ENCODE data around the gene RAD54L.

- TF ChIP-seq, protein P1, sequence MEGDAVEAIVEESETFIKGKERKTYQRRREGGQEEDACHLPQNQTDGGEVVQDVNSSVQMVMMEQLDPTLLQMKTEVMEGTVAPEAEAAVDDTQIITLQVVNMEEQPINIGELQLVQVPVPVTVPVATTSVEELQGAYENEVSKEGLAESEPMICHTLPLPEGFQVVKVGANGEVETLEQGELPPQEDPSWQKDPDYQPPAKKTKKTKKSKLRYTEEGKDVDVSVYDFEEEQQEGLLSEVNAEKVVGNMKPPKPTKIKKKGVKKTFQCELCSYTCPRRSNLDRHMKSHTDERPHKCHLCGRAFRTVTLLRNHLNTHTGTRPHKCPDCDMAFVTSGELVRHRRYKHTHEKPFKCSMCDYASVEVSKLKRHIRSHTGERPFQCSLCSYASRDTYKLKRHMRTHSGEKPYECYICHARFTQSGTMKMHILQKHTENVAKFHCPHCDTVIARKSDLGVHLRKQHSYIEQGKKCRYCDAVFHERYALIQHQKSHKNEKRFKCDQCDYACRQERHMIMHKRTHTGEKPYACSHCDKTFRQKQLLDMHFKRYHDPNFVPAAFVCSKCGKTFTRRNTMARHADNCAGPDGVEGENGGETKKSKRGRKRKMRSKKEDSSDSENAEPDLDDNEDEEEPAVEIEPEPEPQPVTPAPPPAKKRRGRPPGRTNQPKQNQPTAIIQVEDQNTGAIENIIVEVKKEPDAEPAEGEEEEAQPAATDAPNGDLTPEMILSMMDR (conservative IDR thresholded peaks at IDR 0.05), result no peak
- TF ChIP-seq ZFX (IDR thresholded peaks at IDR 0.05), result no peak
These were observed 10.7 kb upstream of the RAD54L start for GRCh38 chr1:46236882-46237281.
